HG03521 (cell line): ENCODE data around the gene SPOCK3.
"Not testable (repeated sequence)": the region's sequence is repeated elsewhere in the genome, so short reads cannot be mapped to it uniquely, and the experiment has no call there.

Experiments
- ATAC-seq: cut with Tn5 transposase; IDR thresholded peaks from one replicate; pipeline ENCODE4 v1.9.1; 2021; ENCODE audit warnings: mild to moderate bottlenecking, moderate library complexity; ENCODE audit not compliant: unreplicated experiment

SPOCK3 gene

DNA sequence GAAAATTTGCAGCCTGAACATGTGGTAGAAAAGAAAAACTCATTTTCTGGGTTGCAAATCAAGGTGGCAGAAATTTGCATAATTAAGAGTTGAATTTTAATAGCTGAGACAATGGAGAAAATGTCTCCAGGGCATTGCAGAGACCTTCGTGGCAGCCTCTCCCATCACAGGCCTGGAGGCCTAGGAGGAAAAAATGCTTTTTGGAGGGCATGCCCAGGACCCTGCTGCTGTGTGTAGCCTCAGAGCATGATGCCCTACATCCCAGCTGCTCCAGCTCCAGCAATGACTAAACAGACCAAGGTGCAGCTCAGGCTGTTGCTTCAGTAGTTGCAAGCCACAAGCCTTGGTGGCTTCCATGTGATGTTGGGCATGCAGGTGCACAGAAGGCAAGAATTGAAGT is 266.1 kb downstream of the SPOCK3 start:
- not testable (repeated sequence) for ATAC-seq

- ATAC-seq, result no peak
Measured at GRCh38 chr4:166965562-166965961, 268.7 kb downstream of the SPOCK3 start.

DNA sequence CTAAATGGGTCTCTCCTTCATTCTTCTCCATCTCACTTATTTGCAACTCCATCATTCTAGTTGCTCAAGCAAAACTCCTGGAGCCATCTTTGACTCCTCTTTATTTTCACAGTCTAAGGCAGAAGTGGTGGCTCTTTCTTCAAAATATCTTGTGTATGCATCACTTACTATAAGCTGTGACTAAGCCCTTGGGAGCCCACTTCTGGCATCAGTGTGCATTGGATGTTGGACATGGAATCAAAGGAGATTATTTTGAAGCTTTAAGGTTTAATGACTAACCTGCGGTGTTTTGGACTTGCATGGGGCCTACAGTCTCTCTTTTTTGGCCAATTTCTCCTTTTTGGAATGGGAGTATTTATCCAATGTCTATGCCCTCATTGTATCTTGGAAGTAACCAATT is 276.8 kb downstream of the SPOCK3 start:
- no peak for ATAC-seq

DNA sequence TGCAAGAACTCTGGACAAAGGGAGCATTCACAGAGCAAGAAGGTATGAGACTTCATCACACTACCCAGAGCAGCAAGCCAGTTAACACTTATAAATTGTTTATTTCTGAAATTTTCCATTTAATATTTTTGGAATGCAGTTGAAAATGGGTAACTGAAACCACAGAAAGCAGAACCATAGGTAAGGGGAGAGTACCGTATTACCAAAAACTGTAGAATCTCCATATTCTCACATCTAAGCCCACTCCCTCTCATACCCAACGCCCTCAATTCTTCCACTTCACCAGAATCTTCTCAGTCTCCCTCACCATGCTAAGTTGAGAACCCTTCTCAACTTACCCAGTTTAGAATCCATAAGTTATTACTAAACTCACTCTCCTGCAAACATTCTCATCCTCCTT is 277.8 kb downstream of the SPOCK3 start:
- no peak for ATAC-seq

- no peak for ATAC-seq
Measured at GRCh38 chr4:166941629-166942028, 292.7 kb downstream of the SPOCK3 start.

DNA sequence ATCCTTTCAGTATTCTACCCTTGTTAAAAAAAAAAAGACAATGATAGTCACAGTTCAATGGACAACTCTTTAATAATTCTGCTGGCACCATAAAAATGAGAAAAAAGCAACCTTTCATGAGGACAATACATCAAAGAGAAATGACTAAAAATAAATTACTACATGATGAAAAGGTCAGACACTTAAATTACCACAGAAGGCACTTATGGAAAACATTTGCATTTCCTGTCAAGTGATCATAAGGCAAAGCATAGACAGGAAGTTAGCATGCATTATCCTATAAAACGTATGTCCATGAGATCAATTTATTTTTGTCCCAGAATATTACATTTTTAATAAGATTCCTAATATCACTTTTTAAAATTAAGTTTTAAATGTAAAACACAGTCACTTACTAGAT is 303.8 kb downstream of the SPOCK3 start:
- no peak for ATAC-seq

DNA sequence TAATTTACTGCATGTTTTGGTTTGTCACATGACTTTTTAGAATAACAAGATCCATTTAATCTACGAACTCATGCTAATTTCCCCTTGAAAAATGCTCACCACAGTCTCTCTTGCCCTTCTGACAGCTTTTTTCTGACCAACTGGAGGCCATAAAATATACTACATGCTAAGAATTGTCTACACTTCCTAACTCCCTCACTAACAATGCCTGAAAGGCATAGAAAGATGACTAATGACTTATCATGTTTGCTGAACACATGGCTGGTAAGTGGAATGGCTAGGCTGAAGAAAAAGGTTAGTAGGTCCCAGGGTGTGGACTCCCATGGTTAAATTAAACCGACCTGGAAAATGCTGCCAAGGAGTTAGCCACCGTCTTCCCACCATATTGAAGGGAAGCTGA is 309.9 kb downstream of the SPOCK3 start:
- ATAC-seq, result no peak

GRCh38 chr4:166913926-166914325 is 320.4 kb downstream of the SPOCK3 start:
- ATAC-seq, result no peak

DNA sequence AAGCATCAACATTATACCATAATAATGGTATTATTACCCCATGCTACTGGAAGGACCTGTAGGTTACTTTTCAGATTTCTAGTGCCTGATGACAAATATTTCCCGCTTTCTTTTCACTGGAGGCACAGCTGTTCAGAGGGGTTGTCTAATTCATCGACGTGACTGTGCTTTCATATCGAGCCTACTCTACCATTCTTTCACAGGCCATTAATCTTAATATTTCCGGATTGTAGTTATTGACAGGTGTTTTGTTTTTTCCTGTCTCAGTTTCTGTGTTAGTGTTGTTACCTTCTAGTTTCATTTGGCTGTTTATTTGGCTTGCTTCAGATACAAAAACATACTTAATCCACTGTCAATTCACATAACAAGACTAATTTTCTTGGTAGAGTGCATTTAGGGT is 330.9 kb downstream of the SPOCK3 start:
- no peak for ATAC-seq

- ATAC-seq, result no peak
Measured at GRCh38 chr4:166902941-166903340, 331.4 kb downstream of the SPOCK3 start.

DNA sequence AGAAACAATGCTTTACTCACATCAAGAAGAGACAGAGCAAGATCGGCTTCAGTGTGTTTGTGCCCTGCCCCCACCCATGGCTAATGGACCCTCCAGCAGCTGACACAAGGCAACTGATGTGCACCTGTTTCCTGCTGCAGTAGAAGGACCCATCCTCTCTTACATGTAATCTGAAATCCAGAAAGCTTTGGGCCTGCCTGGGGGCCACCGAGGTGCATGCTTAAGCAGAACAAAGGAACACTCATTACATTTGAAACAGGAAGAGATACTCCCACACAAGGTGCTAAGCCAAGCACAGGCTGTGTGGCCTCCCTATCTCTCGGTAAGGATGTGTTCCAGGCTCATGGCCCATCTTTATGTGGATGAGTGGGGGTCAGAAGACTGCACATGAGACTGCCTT is 338.0 kb downstream of the SPOCK3 start:
- ATAC-seq, result no peak

GRCh38 chr4:166895771-166896170 is 338.5 kb downstream of the SPOCK3 start:
- ATAC-seq, result no peak

DNA sequence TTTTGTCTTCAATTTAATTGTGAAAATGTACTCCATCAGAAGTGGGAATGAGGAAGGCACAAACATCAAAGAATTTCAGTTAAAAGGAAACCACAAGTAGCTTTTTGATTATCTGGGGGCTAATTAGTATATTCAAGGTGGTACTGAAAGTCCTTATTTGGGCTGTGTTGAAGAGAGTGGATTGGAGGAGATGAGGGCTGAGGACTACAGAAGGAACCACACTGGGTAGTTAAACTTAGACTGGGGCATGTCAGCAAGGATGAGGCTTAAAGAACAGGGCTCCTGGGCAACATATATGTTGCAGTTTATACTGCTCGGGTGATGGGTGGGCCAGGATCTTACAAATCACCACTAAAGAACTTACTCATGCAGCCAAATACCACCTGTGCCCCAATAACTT is 346.8 kb downstream of the SPOCK3 start:
- no peak for ATAC-seq

GRCh38 chr4:166886718-166887117 is 347.6 kb downstream of the SPOCK3 start:
- no peak for ATAC-seq

- no peak for ATAC-seq
Measured at GRCh38 chr4:166882221-166882620, 352.1 kb downstream of the SPOCK3 start.

GRCh38 chr4:166875821-166876220 is 358.5 kb downstream of the SPOCK3 start:
- ATAC-seq, result no peak

- ATAC-seq, result no peak
Measured at GRCh38 chr4:166862032-166862431, 372.3 kb downstream of the SPOCK3 start.

DNA sequence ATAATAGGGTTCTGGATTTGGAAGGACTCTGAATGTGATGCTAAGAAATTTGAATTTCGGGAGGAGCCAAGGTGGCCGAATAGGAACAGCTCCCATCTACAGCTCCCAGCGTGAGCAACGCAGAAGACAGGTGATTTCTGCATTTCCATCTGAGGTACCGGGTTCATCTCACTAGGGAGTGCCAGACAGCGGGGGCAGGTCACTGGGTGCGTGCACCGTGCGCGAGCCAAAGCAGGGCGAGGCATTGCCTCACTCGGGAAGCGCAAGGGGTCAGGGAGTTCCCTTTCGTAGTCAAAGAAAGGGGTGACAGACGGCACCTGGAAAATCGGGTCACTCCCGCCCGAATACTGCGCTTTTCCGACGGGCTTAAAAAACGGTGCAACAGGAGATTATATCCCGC is 383.9 kb downstream of the SPOCK3 start:
- not testable (repeated sequence) for ATAC-seq

- ATAC-seq, result no peak
Measured at GRCh38 chr4:166846939-166847338, 387.4 kb downstream of the SPOCK3 start.

DNA sequence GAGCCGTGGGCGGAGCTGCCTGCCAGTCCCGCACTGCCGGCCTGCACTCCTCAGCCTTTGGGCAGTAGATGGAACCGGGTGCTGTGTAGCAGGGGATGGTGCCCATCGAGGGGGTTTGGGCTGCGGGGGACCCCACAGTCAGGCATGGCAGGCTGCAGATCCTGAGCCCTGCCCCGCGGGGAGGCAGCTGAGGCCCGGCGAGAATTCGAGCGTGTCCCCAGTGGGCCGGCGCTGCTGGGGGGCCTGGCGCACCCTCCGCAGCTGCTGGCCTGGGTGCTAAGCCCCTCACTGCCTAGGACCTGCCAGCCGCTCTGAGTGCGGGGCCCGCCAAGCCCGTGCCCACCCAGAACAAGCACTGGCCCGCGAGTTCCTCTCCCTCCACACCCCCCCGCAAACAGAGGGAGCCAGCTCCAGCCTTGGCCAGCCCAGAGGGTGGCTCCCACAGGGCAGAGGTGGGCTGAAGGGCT is 391.5 kb downstream of the SPOCK3 start:
- no peak for ATAC-seq

DNA sequence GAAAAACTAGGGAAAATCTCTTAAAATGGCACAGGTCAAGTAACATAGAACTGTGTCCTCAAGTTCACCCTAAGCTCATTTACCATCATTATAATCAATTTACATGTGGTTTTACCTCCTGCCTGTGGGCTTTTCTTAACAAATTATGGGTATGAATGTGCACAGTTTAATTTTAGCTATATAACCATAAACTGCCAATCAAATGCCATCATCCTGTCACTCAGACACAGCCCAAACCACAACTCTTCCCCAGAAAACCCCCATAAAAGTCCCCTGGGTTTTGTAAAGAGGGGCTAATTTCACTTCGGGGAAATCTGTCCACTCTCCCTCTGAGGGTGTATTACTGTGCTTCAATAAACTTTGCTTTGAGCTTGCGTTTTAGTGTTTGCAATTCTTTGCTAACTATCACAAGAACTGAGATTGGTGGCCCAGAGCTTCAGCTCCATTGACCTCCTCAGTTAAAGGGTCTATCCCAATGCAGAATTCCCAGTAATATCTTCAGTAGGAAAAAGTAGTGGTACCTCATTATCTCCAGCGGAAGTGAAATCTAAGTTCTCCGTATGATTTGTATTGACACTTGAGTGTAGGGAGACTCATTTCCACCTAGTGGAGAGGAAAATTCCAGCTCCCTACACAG is 394.6 kb downstream of the SPOCK3 start:
- ATAC-seq, result no peak

GRCh38 chr4:166838975-166839614 is 395.2 kb downstream of the SPOCK3 start:
- ATAC-seq, result no peak

- no peak for ATAC-seq
Measured at GRCh38 chr4:166836865-166837264, 397.4 kb downstream of the SPOCK3 start.
